HEK293 (cell line): ENCODE measurements around the gene RAB11FIP3.

ENCODE experiments used
- GLI2 ChIP-seq: fragments of 450-650 bp; formaldehyde crosslinking; IDR thresholded peaks from 2 replicates; pipeline ENCODE4; 2017; ENCODE audit warnings: missing biosample characterization, missing genetic modification characterization, low read depth, borderline replicate concordance
- GLI4 ChIP-seq: fragments of 450-650 bp; formaldehyde crosslinking; IDR thresholded peaks from 2 replicates; pipeline ENCODE4 v1.5.1; 2016; ENCODE audit warnings: missing biosample characterization, missing genetic modification characterization
- INSM2 ChIP-seq: fragments of 450-650 bp; formaldehyde crosslinking; IDR thresholded peaks from 2 replicates; pipeline ENCODE4 v1.5.1; 2016; ENCODE audit warnings: missing biosample characterization, missing genetic modification characterization
- KLF1 ChIP-seq: fragments of 450-650 bp; formaldehyde crosslinking; IDR thresholded peaks from 2 replicates; pipeline ENCODE4 v1.5.1; 2016; ENCODE audit warnings: missing biosample characterization, missing genetic modification characterization
- OVOL3 ChIP-seq: fragments of 450-650 bp; formaldehyde crosslinking; IDR thresholded peaks from 2 replicates; pipeline ENCODE4 v1.5.1; 2016; ENCODE audit warnings: missing biosample characterization, missing genetic modification characterization
- PRDM6 ChIP-seq: fragments of 450-650 bp; formaldehyde crosslinking; IDR thresholded peaks from 2 replicates; pipeline ENCODE4 v1.5.1; 2017; ENCODE audit warnings: missing biosample characterization, missing genetic modification characterization
- YY1 ChIP-seq: fragments of 450-650 bp; formaldehyde crosslinking; IDR thresholded peaks from 2 replicates; pipeline ENCODE4 v1.5.1; 2018; ENCODE audit warnings: missing biosample characterization, missing genetic modification characterization
- ZBTB1 ChIP-seq: fragments of 450-650 bp; formaldehyde crosslinking; IDR thresholded peaks from 2 replicates; pipeline ENCODE4 v1.5.1; 2016; ENCODE audit warnings: missing biosample characterization, missing genetic modification characterization
- ZBTB17 ChIP-seq: fragments of 450-650 bp; formaldehyde crosslinking; IDR thresholded peaks from 2 replicates; pipeline ENCODE4 v1.5.1; 2016; ENCODE audit warnings: missing biosample characterization, missing genetic modification characterization
- ZFP3 ChIP-seq: fragments of 450-650 bp; formaldehyde crosslinking; IDR thresholded peaks from 2 replicates; pipeline ENCODE4 v1.5.1; 2016; ENCODE audit warnings: low read depth, missing biosample characterization, missing genetic modification characterization
- ZNF112 ChIP-seq: fragments of 450-650 bp; formaldehyde crosslinking; IDR thresholded peaks from 2 replicates; pipeline ENCODE4 v1.5.0; 2017; ENCODE audit warnings: missing biosample characterization, missing genetic modification characterization
- ZNF121 ChIP-seq: fragments of 450-650 bp; formaldehyde crosslinking; IDR thresholded peaks from 2 replicates; pipeline ENCODE4 v1.5.1; 2016; ENCODE audit warnings: missing biosample characterization, missing genetic modification characterization
- ZNF132 ChIP-seq: fragments of 450-650 bp; formaldehyde crosslinking; IDR thresholded peaks from 2 replicates; pipeline ENCODE4 v1.5.1; 2017; ENCODE audit warnings: missing biosample characterization, missing genetic modification characterization, borderline replicate concordance
- ZNF148 ChIP-seq: fragments of 450-650 bp; formaldehyde crosslinking; IDR thresholded peaks from 2 replicates; pipeline ENCODE4 v1.5.0; 2017; ENCODE audit warnings: missing biosample characterization, missing genetic modification characterization, borderline replicate concordance
- ZNF16 ChIP-seq: fragments of 450-650 bp; formaldehyde crosslinking; IDR thresholded peaks from 2 replicates; pipeline ENCODE4 v1.5.1; 2016; ENCODE audit warnings: low read depth, missing biosample characterization, missing genetic modification characterization
- ZNF184 ChIP-seq: fragments of 450-650 bp; IDR thresholded peaks from 2 replicates; pipeline ENCODE4 v1.5.1; 2018; ENCODE audit warnings: missing biosample characterization, mild to moderate bottlenecking, missing genetic modification characterization
- ZNF223 ChIP-seq: fragments of 450-650 bp; formaldehyde crosslinking; IDR thresholded peaks from 2 replicates; pipeline ENCODE4 v1.5.1; 2016; ENCODE audit warnings: missing biosample characterization, missing genetic modification characterization
- ZNF350 ChIP-seq: fragments of 450-650 bp; formaldehyde crosslinking; IDR thresholded peaks from 2 replicates; pipeline ENCODE4 v1.5.0; 2017; ENCODE audit warnings: missing biosample characterization, mild to moderate bottlenecking, missing genetic modification characterization
- ZNF366 ChIP-seq: fragments of 450-650 bp; formaldehyde crosslinking; conservative IDR thresholded peaks from 2 replicates; pipeline ENCODE4 v1.5.1; 2016; ENCODE audit warnings: missing biosample characterization, missing genetic modification characterization
- ZNF37A ChIP-seq: fragments of 450-650 bp; IDR thresholded peaks from 2 replicates; pipeline ENCODE4 v1.5.1; 2018; ENCODE audit warnings: missing biosample characterization, missing genetic modification characterization
- ZNF394 ChIP-seq: fragments of 450-650 bp; formaldehyde crosslinking; IDR thresholded peaks from 2 replicates; pipeline ENCODE4 v1.5.1; 2016; ENCODE audit warnings: missing biosample characterization, missing genetic modification characterization, mild to moderate bottlenecking, moderate library complexity, borderline replicate concordance
- ZNF423 ChIP-seq: fragments of 450-650 bp; formaldehyde crosslinking; IDR thresholded peaks from 2 replicates; pipeline ENCODE4 v1.5.1; 2016; ENCODE audit warnings: missing biosample characterization, missing genetic modification characterization
- ZNF510 ChIP-seq: fragments of 450-650 bp; formaldehyde crosslinking; IDR thresholded peaks from 2 replicates; pipeline ENCODE4 v1.5.1; 2018; ENCODE audit warnings: mild to moderate bottlenecking, missing genetic modification characterization, missing biosample characterization; ENCODE audit not compliant: insufficient replicate concordance
- ZNF518A ChIP-seq: fragments of 450-650 bp; formaldehyde crosslinking; conservative IDR thresholded peaks from 2 replicates; pipeline ENCODE4 v1.5.1; 2016; ENCODE audit warnings: low read depth, missing biosample characterization, missing genetic modification characterization
- ZNF600 ChIP-seq: fragments of 450-650 bp; formaldehyde crosslinking; IDR thresholded peaks from 2 replicates; pipeline ENCODE4 v1.5.1; 2016; ENCODE audit warnings: missing biosample characterization, missing genetic modification characterization
- ZNF645 ChIP-seq: fragments of 450-650 bp; formaldehyde crosslinking; IDR thresholded peaks from 2 replicates; pipeline ENCODE4; 2016; ENCODE audit warnings: missing biosample characterization, missing genetic modification characterization
- ZNF664 ChIP-seq: fragments of 450-650 bp; formaldehyde crosslinking; IDR thresholded peaks from 2 replicates; pipeline ENCODE4 v1.5.1; 2016; ENCODE audit warnings: missing biosample characterization, missing genetic modification characterization
- ZSCAN30 ChIP-seq: fragments of 450-650 bp; IDR thresholded peaks from 2 replicates; pipeline ENCODE4 v1.5.1; 2018; ENCODE audit warnings: missing biosample characterization, mild to moderate bottlenecking, missing genetic modification characterization, moderate library complexity

RAB11FIP3 gene

GRCh38 chr16:565419-566330, 140.2 kb downstream of the RAB11FIP3 start (continued):
- TF ChIP-seq ZNF518A (tag by site-specific recombination) (no peak), ZNF112 (no peak), GLI2 (no peak), ZNF223 (no peak), ZNF664 (tag by site-specific recombination) (no peak), ZNF645 (no peak), ZNF394 (tag by site-specific recombination) (no peak), INSM2 (tag by site-specific recombination) (no peak), ZNF16 (tag by site-specific recombination) (no peak), ZNF184 (tag by site-specific recombination) (no peak), ZNF510 (tag by site-specific recombination) (no peak), PRDM6 (no peak), ZBTB1 (tag by site-specific recombination) (no peak), ZNF600 (tag by site-specific recombination) (peak; percentile 57), KLF1 (peak; percentile 92), ZNF37A (tag by site-specific recombination) (no peak), ZNF121 (tag by site-specific recombination) (no peak), ZBTB17 (tag by site-specific recombination) (no peak), GLI4 (tag by site-specific recombination) (no peak), ZNF148 (tag by site-specific recombination) (no peak), ZNF423 (tag by site-specific recombination) (no peak), ZNF350 (tag by site-specific recombination) (no peak), ZNF132 (tag by site-specific recombination) (no peak), ZSCAN30 (no peak), YY1 (no peak), ZFP3 (tag by site-specific recombination) (no peak), OVOL3 (tag by site-specific recombination) (no peak), ZNF366 (no peak)
